Measurements from ENCODE around the gene CHCHD4. TPM values are rescaled to one million over a fixed set of nuclear protein-coding genes. Genes with fewer than 3 reads are reported as not detected.

CHCHD4 gene
- total RNA-seq, 1 donor from 2014 or later, result 12.0 TPM

DNA sequence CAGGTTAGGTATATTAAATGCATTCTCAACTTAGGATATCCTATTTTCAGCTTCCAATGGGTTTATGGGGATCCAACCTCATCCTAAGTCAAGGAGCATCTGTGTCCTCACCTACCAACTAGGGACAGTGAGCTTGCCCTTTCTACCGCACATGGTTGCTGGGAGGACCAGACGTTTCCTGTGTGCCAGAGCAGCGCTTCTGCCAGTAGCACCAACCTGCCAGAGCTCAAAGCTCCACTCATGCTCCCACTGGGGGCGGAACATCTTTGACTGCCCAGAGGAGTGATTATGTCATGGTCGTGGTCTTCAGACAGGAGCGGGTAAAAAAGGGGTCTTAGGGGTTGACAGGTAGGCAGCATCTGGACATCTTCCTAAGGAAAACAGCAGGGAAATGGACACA, 29.0 kb upstream of the CHCHD4 start:
- H3K27ac ChIP-seq, result no peak overlapping the region
- intact Hi-C loops (cut with DNase I), result no loop called here
- ATAC-seq, result no peak
- H3K4me3 ChIP-seq, result no peak overlapping the region
- H3K4me1 ChIP-seq, result no peaks in the 10 kb centered on the region
- TF ChIP-seq, protein P1, sequence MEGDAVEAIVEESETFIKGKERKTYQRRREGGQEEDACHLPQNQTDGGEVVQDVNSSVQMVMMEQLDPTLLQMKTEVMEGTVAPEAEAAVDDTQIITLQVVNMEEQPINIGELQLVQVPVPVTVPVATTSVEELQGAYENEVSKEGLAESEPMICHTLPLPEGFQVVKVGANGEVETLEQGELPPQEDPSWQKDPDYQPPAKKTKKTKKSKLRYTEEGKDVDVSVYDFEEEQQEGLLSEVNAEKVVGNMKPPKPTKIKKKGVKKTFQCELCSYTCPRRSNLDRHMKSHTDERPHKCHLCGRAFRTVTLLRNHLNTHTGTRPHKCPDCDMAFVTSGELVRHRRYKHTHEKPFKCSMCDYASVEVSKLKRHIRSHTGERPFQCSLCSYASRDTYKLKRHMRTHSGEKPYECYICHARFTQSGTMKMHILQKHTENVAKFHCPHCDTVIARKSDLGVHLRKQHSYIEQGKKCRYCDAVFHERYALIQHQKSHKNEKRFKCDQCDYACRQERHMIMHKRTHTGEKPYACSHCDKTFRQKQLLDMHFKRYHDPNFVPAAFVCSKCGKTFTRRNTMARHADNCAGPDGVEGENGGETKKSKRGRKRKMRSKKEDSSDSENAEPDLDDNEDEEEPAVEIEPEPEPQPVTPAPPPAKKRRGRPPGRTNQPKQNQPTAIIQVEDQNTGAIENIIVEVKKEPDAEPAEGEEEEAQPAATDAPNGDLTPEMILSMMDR (IDR thresholded peaks at IDR 0.05), result no peak
- H3K27me3 ChIP-seq, result no peaks in the 10 kb centered on the region
- DNase-seq, result no peak
- H3K36me3 ChIP-seq, result peaks cover 72% of the 10 kb centered on the region
- H3K9me3 ChIP-seq, result no peaks in the 10 kb centered on the region

DNA sequence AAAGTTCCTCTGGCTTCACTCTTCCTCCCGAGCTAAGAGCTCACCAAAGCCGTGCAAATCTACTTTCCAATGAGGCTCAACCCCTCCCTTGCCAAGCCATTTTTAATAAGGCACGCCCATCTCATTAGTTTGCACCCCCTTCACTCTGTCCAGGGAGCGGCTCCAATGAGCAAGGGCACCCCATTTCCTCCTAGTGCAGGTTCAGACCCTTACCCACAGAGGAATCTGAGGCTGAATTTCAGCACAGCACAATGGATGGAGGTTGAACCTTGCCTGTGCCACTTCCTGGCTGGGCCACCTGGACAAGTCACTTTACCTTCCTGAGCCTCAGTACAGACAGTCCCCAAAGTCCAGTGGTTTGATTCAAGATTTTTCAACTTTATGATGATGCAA, 28.3 kb upstream of the CHCHD4 start:
- Histone ChIP-seq H3K27me3 (no peaks in the 10 kb centered on the region), H3K27ac (no peak overlapping the region), H3K9me3 (no peaks in the 10 kb centered on the region), H3K4me3 (no peak overlapping the region), H3K4me1 (no peaks in the 10 kb centered on the region), H3K36me3 (peaks cover 72% of the 10 kb centered on the region)
- ATAC-seq (no peak), DNase-seq (no peak)
- intact Hi-C loops (cut with DNase I), result no loop called here
- TF ChIP-seq, protein P1 (IDR thresholded peaks at IDR 0.05), result no peak

DNA sequence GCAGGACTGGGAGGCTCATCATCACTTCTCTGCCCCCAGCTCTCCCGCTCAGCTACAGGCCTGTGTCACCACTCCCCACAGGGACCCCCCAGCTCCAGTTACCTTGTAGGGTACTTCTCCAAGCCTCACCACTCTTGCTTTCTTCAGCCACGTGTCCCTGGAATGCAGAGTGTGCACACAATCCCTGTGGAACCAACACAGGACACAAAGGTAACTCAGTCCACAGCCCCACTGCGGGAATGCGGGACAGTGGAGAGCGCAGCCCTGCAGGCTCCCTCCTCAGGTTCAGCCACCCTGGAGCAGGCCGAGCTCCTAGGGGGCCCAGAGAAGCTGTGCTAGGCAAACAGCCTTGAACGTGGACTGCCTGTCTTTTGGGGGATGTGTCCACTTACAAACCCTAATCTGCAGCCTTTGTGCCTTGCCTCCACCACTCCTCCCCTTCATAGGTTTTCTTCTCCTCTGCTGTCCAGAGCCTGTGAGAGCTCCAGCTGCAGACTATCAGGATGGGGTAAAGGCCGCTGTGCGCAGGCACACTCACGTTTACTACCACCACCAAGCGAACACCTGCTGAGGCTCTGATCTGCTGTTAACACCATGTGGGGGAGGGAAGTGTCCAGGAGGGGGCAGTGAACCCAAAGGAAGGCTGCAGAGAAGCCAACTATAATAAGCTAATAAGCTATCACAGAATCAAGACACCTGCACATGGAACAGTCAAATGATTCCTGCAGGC, 27.7 kb upstream of the CHCHD4 start:
- intact Hi-C loops (cut with DNase I), result no loop called here

DNA sequence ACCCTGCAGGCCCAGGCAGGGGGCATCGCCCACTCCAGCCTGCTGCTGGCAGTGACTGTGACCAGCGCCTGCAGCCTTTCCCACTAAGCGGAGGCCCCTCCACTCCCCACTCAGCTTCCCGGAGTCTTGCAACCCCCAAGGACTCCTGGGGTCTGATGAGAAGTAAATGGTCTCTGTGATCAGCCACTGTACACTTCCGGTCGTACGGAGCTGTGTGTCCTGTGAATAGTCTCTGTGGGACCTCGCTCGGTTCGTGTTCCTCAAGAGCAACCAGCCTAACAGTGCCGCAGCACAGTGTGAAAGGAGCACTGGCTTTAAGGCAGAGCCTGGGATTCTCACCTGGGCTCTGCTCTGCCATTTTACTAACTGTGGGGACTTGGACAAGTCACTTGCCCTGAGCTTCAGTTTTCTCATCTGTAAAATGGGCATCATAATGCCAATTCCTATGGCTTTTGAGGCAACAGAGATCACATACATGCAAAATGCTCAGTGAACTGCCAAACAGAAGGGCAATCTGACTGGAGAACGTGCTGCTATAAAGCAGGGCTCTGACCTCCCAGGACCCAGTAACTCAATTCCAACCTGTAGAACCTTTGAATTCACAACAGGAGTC, 26.9 kb upstream of the CHCHD4 start:
- no peaks in the 10 kb centered on the region for H3K27me3 ChIP-seq
- no peaks in the 10 kb centered on the region for H3K9me3 ChIP-seq
- no peak overlapping the region for H3K27ac ChIP-seq
- ATAC-seq, result no peak
- no peak overlapping the region for H3K4me3 ChIP-seq
- peaks cover 72% of the 10 kb centered on the region for H3K36me3 ChIP-seq
- intact Hi-C loops (cut with DNase I), result no loop called here
- no peaks in the 10 kb centered on the region for H3K4me1 ChIP-seq
- no peak for DNase-seq
- TF ChIP-seq, protein P1 (IDR thresholded peaks at IDR 0.05), result no peak

More for the DNA sequence above, 27.7 kb upstream of the CHCHD4 start:
- TF ChIP-seq, protein P1 (IDR thresholded peaks at IDR 0.05), result no peak
- no peak for ATAC-seq
- no peak overlapping the region for H3K4me3 ChIP-seq
- H3K27me3 ChIP-seq, result no peaks in the 10 kb centered on the region
- DNase-seq, result no peak
- H3K36me3 ChIP-seq, result peaks cover 72% of the 10 kb centered on the region
- H3K9me3 ChIP-seq, result no peaks in the 10 kb centered on the region
- no peaks in the 10 kb centered on the region for H3K4me1 ChIP-seq
- no peak overlapping the region for H3K27ac ChIP-seq

DNA sequence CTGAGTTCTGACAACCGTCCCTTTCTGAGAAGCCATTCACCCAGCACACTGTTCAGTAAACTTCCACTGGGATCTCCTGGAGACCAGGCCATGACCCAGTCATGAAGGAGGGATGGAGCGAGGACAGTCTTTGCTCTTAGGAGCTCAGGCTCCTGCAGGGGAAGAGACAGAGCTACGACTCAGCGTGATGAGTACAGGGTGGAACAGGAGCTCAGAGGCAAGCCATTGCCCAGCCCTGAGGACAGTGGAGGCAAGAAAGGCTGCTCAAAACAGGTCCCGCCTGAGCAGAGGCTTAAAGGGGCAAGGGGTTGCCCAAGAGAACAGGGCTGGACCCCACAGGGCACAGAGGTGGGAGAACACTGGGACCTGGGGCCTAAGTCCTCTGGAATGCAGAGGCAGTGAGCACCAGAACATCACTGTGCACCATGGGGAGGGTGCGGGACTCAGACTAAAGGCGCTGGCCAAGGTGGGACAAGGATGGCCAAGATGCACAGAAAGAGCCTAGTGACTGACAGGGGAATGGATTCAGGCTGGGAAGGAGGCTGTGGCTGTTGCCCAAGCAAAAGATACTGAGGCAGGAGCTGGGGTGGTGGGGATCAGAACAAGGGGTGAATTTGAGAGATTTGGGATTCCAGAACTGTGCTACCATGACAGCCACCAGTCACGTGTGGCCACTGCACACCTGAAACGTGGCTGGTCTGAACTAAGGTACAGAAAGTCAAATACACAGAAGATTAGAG, 26.0 kb upstream of the CHCHD4 start:
- peaks cover 7% of the 10 kb centered on the region for H3K4me1 ChIP-seq
- H3K9me3 ChIP-seq, result no peaks in the 10 kb centered on the region
- H3K4me3 ChIP-seq, result no peak overlapping the region
- ATAC-seq, result no peak
- TF ChIP-seq, protein P1 (IDR thresholded peaks at IDR 0.05), result no peak
- H3K27ac ChIP-seq, result no peak overlapping the region
- no peaks in the 10 kb centered on the region for H3K27me3 ChIP-seq
- intact Hi-C loops (cut with DNase I), result no loop called here
- peaks cover 72% of the 10 kb centered on the region for H3K36me3 ChIP-seq
- DNase-seq, result no peak

Data from upper lobe of right lung (tissue), 1 donor.